K562 (cell line): Measurements from ENCODE around the gene CLEC3B. TPM values are rescaled to one million over a fixed set of nuclear protein-coding genes. Genes with fewer than 3 reads are reported as not detected.

Source experiments
- BRD4 ChIP-seq: fragments of 200-600 bp; sonication (generic); IDR thresholded peaks from 2 replicates; pipeline ENCODE4 v1.6.1; 2017; ENCODE audit warnings: inconsistent platforms
- CC2D1A ChIP-seq: fragments of 450-650 bp; IDR thresholded peaks from 2 replicates; pipeline ENCODE4 v1.6.1; 2017; ENCODE audit warnings: mild to moderate bottlenecking
- GABPB2 ChIP-seq: fragments of 250-450 bp; sonication (Bioruptor Pico); conservative IDR thresholded peaks from 2 replicates; pipeline ENCODE4 v1.5.1; 2021; ENCODE audit warnings: mild to moderate bottlenecking
- KDM4B ChIP-seq, 2 experiments: fragments of 450-650 bp in 1 of 2; sonication (generic) in 1 of 2; IDR thresholded peaks; 2 replicates each; pipeline ENCODE4 v1.6.1; 2016 to 2017; ENCODE audit warnings: borderline replicate concordance in 2 of 2, antibody characterized with exemption in 1 of 2, low read depth in 1 of 2, mild to moderate bottlenecking in 1 of 2
- MCM2 ChIP-seq: fragments of 450-650 bp; IDR thresholded peaks from 2 replicates; pipeline ENCODE4 v1.6.1; 2017; ENCODE audit warnings: low read depth, mild to moderate bottlenecking
- NFRKB ChIP-seq: fragments of 450-650 bp; IDR thresholded peaks from 2 replicates; pipeline ENCODE4 v1.6.1; 2016; ENCODE audit warnings: low read depth
- NR2F6 ChIP-seq: fragments of 450-650 bp; formaldehyde crosslinking; IDR thresholded peaks from 2 replicates; pipeline ENCODE4 v1.4.0; 2020; ENCODE audit warnings: mild to moderate bottlenecking
- NR4A1 ChIP-seq, 2 experiments: fragments of 250-450 bp in 1 of 2; fragments of 450-650 bp in 1 of 2; sonication (Bioruptor Pico) in 1 of 2; IDR thresholded peaks; 2 replicates each; pipeline versions ENCODE4 v1.4.0 to v1.6.1; 2016 to 2020; ENCODE audit warnings: mild to moderate bottlenecking in 2 of 2, missing compliant biosample characterization in 1 of 2, missing genetic modification characterization in 1 of 2, moderate library complexity in 1 of 2
- PYGO2 ChIP-seq: fragments of 450-650 bp; IDR thresholded peaks from 2 replicates; pipeline ENCODE4 v1.6.1; 2016; ENCODE audit warnings: mild to moderate bottlenecking, missing genetic modification characterization, moderate library complexity, missing compliant biosample characterization
- RBM39 ChIP-seq: fragments of 200-400 bp; formaldehyde crosslinking; optimal IDR thresholded peaks from 2 replicates; pipeline ENCODE3; 2018; ENCODE audit warnings: low read depth, low read length
- RCOR1 ChIP-seq, 2 experiments: IDR thresholded peaks; 2 replicates each; pipeline ENCODE4 v1.6.1; 2012; ENCODE audit warnings: low read depth in 2 of 2, low read length in 2 of 2, borderline replicate concordance in 1 of 2, improper control_type of control experiment in 1 of 2
- RHOXF2B ChIP-seq: fragments of 250-450 bp; sonication (Bioruptor Pico); conservative IDR thresholded peaks from 2 replicates; pipeline ENCODE4 v1.5.1; 2021
- ZBTB17 ChIP-seq: fragments of 450-650 bp; formaldehyde crosslinking; IDR thresholded peaks from 2 replicates; pipeline ENCODE4 v1.4.0; 2020; ENCODE audit warnings: mild to moderate bottlenecking
- ZC3H11A ChIP-seq: IDR thresholded peaks from 2 replicates; pipeline ENCODE4 v1.6.1; 2012; ENCODE audit warnings: low read depth, low read length, improper control_type of control experiment
- ZNF143 ChIP-seq: sonication (generic); formaldehyde crosslinking; IDR thresholded peaks from 2 replicates; pipeline ENCODE4 v1.9.0; 2022; ENCODE audit warnings: mild to moderate bottlenecking, missing genetic modification reagents
- ZNF766 ChIP-seq: fragments of 200-800 bp; sonication (Bioruptor generic); conservative IDR thresholded peaks from 2 replicates; pipeline ENCODE4 v1.6.1; 2016; ENCODE audit warnings: missing genetic modification characterization, missing compliant biosample characterization
- polyA plus RNA-seq, 8 experiments: library from polyadenylated mRNA; depleted of rRNA in 4 of 8; stranded (reverse) in 5 of 8; unstranded in 3 of 8; fragments of >200 nt; fragmentation: Nextera tagmentation in 2 of 8; fragmentation: Illumina TruSeq in 1 of 8; extraction: Ambion mirVana in 2 of 8; extraction: Trizol in 1 of 8; gene quantifications; 2 replicates each; pipeline versions ENCODE4 v1.2.1 to v1.2.3, GENCODE V29; 2011 to 2014; ENCODE audit warnings: inconsistent platforms in 1 of 8, missing spikeins in 1 of 8
- total RNA-seq, 7 experiments: library from RNA; depleted of rRNA in 6 of 7; stranded (reverse); fragments of >200 nt in 6 of 7; fragmentation: Illumina TruSeq in 2 of 7; extraction: Trizol in 2 of 7; gene quantifications; 2 replicates each; pipeline versions ENCODE4 v1.2.1 to v1.2.3, GENCODE V29; 2011 to 2021; ENCODE audit warnings: low replicate concordance in 1 of 7
- TF ChIP-seq, protein P1 (sequence below): fragments of 450-650 bp; IDR thresholded peaks from 2 replicates; pipeline ENCODE4 v1.6.1; 2014; ENCODE audit warnings: low read depth, mild to moderate bottlenecking, moderate library complexity, borderline replicate concordance
- TF ChIP-seq, protein P2 (sequence below): IDR thresholded peaks from 2 replicates; pipeline ENCODE4 v1.6.1; 2011; ENCODE audit warnings: borderline replicate concordance, low read depth, mild to moderate bottlenecking, moderate library complexity, low read length; ENCODE audit not compliant: insufficient read depth, poor library complexity, severe bottlenecking
- TF ChIP-seq, protein P3 (sequence below): sonication (generic); formaldehyde crosslinking; IDR thresholded peaks from 2 replicates; pipeline ENCODE4 v1.8.0; 2022; ENCODE audit warnings: mild to moderate bottlenecking, missing genetic modification reagents
- TF ChIP-seq, protein P4 (sequence below): fragments of 150-350 bp; conservative IDR thresholded peaks from 2 replicates; pipeline ENCODE4 v1.6.1; 2014; ENCODE audit warnings: low read length
- TF ChIP-seq, protein P5 (sequence below): fragments of 450-650 bp; formaldehyde crosslinking; IDR thresholded peaks from 2 replicates; pipeline ENCODE4 v1.4.0; 2022; ENCODE audit warnings: mild to moderate bottlenecking, moderate library complexity

The CLEC3B gene
- total and polyA plus RNA-seq, 9 of the 15 experiments (the other 6 are each of a cell fraction or from before 2014, with no cell fraction given): not detected

DNA sequence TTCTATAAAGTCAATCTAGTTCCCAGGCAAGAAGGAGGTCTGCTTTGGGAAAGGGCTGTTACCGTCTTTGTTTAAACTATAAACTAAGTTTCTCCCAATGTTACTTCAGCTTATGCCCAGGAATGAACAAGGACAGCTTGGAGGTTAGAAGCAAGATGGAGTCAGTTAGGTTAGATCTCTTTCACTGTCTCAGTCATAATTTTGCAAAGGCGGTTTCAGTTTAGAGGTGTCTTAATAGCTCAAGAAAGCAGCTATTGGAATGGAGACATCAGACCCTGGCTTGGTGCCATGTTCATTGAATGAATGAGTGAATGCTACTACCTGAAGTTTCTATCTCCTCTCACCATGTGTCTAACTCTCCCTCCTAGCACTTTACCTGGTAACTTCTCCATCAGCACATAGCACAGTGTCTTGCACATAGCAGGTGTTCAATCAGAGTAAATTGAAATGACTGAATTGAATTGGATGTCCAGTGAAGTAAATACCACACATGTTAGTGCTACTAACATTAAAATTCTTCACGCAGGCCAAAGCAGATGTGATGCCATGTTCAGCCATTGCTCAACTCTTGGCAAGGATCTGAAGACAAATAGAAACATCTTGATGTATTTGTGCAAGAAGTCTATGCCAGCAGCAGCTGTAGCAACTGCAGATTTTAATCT lies 28.2 kb downstream of the CLEC3B start (continued):
- TF ChIP-seq, protein P1, sequence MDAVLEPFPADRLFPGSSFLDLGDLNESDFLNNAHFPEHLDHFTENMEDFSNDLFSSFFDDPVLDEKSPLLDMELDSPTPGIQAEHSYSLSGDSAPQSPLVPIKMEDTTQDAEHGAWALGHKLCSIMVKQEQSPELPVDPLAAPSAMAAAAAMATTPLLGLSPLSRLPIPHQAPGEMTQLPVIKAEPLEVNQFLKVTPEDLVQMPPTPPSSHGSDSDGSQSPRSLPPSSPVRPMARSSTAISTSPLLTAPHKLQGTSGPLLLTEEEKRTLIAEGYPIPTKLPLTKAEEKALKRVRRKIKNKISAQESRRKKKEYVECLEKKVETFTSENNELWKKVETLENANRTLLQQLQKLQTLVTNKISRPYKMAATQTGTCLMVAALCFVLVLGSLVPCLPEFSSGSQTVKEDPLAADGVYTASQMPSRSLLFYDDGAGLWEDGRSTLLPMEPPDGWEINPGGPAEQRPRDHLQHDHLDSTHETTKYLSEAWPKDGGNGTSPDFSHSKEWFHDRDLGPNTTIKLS: no peak
- no peak for TF ChIP-seq KDM4B (IDR thresholded peaks at IDR 0.05; ENCODE audit: borderline replicate concordance in 2 of 2, low read depth in 1 of 2)
- no peak for TF ChIP-seq ZC3H11A
- no peak for TF ChIP-seq RBM39
- TF ChIP-seq RHOXF2B (CRISPR knock-in tag): peak; percentile 94
- no peak for TF ChIP-seq GABPB2 (CRISPR knock-in tag)
- no peak for TF ChIP-seq RCOR1 (IDR thresholded peaks at IDR 0.05; ENCODE audit: borderline replicate concordance in 1 of 2, low read depth in 2 of 2, low read length in 2 of 2)
- TF ChIP-seq NR2F6 (CRISPR knock-in tag): 0 out of 2 replicates have a peak, but pooled peaks have one; percentile 82
- TF ChIP-seq, protein P2, sequence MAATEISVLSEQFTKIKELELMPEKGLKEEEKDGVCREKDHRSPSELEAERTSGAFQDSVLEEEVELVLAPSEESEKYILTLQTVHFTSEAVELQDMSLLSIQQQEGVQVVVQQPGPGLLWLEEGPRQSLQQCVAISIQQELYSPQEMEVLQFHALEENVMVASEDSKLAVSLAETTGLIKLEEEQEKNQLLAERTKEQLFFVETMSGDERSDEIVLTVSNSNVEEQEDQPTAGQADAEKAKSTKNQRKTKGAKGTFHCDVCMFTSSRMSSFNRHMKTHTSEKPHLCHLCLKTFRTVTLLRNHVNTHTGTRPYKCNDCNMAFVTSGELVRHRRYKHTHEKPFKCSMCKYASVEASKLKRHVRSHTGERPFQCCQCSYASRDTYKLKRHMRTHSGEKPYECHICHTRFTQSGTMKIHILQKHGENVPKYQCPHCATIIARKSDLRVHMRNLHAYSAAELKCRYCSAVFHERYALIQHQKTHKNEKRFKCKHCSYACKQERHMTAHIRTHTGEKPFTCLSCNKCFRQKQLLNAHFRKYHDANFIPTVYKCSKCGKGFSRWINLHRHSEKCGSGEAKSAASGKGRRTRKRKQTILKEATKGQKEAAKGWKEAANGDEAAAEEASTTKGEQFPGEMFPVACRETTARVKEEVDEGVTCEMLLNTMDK: no peak
- peak; percentile 72 for TF ChIP-seq ZNF766 (CRISPR knock-in tag)
- TF ChIP-seq ZNF143 (CRISPR knock-in tag): no peak
- no peak for TF ChIP-seq MCM2
- TF ChIP-seq CC2D1A: no peak
- TF ChIP-seq, protein P3, sequence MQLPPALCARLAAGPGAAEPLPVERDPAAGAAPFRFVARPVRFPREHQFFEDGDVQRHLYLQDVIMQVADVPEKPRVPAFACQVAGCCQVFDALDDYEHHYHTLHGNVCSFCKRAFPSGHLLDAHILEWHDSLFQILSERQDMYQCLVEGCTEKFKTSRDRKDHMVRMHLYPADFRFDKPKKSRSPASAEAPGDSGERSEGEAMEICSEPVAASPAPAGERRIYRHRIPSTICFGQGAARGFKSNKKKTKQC (CRISPR knock-in tag): no peak
- peak; percentile 95 for TF ChIP-seq NR4A1 (CRISPR knock-in tag; IDR thresholded peaks at IDR 0.05)
- peak; percentile 99 for TF ChIP-seq NR4A1 (tag; IDR thresholded peaks at IDR 0.05)
- TF ChIP-seq ZBTB17 (CRISPR knock-in tag): peak; percentile 92
- TF ChIP-seq PYGO2: peak; percentile 98
- TF ChIP-seq BRD4: no peak
- TF ChIP-seq, protein P4, sequence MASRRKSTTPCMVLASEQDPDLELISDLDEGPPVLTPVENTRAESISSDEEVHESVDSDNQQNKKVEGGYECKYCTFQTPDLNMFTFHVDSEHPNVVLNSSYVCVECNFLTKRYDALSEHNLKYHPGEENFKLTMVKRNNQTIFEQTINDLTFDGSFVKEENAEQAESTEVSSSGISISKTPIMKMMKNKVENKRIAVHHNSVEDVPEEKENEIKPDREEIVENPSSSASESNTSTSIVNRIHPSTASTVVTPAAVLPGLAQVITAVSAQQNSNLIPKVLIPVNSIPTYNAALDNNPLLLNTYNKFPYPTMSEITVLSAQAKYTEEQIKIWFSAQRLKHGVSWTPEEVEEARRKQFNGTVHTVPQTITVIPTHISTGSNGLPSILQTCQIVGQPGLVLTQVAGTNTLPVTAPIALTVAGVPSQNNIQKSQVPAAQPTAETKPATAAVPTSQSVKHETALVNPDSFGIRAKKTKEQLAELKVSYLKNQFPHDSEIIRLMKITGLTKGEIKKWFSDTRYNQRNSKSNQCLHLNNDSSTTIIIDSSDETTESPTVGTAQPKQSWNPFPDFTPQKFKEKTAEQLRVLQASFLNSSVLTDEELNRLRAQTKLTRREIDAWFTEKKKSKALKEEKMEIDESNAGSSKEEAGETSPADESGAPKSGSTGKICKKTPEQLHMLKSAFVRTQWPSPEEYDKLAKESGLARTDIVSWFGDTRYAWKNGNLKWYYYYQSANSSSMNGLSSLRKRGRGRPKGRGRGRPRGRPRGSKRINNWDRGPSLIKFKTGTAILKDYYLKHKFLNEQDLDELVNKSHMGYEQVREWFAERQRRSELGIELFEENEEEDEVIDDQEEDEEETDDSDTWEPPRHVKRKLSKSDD: no peak
- peak; percentile 77 for TF ChIP-seq NFRKB
- TF ChIP-seq, protein P5, sequence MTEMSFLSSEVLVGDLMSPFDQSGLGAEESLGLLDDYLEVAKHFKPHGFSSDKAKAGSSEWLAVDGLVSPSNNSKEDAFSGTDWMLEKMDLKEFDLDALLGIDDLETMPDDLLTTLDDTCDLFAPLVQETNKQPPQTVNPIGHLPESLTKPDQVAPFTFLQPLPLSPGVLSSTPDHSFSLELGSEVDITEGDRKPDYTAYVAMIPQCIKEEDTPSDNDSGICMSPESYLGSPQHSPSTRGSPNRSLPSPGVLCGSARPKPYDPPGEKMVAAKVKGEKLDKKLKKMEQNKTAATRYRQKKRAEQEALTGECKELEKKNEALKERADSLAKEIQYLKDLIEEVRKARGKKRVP (CRISPR knock-in tag): peak; percentile 85
